Fibroblast of skin of left biceps (primary cell): Measurements from ENCODE around the gene SHOC2.
A peak's percentile ranks its signal among the peaks of the same experiment; 100 is the strongest.
"Not testable (repeated sequence)": the region's sequence is repeated elsewhere in the genome, so short reads cannot be mapped to it uniquely, and the experiment has no call there.

Experiments
- DNase-seq, 2 experiments: peaks; one replicate each; pipeline ENCODE4 v3.0.0-alpha.2; 2013; ENCODE audit warnings: low read depth in 2 of 2

The SHOC2 gene

DNA sequence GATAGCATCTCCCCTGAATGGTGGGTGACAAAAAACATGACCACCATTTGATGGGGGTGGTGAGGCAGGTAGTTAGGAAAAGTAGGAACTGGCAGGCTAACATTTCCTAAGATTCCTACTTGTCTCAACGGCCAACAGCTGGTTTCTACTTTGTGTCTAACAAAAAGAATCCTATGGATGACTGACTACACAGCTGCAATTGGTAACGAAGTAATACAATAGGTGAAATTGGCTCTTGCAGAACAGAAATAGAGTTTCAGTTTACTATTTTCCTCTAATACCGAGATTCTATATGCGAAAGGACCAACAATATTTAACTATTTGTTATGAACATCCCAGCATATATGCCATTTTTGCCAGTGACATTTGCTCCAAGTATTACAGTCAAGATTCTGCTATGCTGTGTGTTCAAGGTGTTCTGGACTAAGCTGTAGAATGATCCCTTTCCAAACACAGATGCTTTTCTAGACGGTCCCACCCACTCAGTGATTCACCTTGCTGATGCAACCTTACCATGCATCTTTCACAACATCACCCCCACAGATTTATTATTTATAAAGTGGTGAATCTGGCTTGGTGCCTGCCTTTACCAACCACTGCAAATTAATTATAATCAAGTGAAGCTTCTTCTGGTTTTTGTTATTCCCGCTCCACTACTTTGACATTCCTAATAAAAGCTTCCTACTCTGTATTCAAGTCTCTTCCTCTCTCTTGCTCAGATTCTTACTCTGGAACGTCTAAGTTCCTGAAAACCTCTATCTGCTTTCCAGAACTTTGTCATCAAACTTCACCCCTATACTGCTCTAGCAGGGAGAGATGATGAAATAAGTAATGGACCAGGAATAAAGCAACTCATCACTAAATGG is 17.2 kb upstream of the SHOC2 start:
- DNase-seq = peak; percentile 62 to 64

DNA sequence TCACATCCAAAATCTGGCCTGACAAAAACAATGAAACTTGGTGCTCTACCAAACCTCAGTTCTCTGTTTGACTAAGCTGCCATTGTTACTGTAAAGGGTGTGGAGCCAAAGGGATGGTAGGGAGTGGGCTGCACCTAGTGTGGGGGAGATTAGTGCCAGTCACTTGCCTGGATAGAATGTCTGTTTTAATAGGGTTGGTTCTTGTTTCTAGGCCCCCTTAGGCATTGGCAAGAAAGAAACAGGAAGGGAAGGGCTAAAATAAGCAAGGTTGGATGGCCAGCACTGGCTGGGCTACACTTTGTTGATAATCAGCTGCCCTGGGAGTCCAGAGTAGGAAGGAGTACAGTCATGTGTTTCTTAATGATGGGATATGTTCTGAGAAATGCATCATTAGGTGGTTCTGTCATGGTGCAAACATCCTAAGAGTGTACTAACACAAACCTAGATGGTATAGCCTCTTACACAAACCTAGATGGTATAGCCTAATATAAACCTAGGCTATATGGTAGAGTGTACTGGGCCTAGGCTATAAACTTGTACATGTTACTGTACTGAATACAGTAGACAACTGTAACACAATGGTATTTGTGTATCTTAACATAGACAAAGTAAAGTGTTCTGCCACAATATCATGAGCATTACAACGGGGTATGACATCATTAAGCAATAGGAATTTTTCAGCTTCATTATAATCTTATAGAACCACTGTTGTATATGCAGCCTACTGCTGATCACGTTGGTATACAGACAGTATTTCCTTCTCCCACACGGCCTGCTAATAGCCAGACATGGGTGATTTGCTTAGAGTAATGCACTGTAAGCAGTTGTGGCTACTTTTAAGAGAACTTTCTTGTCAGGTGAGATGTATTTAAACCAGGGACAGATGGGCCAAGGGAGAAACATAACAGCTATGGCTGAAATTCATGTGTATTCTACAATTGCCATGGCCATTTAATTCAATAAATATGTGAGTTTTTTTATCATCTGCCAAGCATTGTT is 15.8 kb upstream of the SHOC2 start:
- no peak for DNase-seq

DNA sequence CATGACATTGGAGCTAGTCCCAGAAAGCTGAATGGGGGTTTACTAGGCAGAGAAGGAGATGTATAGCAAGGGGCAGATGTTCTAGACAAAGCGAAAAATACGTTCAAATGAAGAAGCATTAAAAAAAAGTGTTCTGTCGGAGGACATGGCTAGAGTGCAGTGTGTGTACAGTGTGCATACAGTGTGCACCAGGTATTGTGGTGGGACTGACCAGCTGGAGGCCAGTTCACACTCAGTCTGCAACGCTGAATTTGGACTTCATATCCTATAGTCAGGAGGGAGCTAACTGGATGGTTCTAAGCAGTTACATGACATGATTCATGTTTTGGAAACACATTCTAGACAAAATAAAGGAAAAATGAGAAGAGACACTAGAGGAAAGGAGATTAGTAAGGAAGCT is 9.3 kb upstream of the SHOC2 start:
- DNase-seq = no peak

DNA sequence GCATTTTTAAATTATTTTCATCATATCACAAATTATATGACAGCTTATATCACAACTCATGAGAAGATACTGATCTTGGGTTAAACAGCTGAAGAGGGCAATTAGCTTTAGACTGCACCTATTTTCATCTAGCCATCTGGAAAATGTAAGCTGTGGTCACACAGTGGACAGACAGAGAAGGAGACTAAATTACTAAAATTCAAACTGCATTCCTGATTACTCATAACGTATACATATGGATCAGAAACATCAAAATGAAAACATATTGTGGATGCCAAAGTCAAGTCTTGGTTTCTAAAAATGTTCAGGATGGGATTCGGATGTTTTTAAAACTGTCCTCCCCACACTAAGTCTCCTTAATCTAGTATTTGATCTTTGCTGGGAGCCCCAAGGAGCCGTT is 7.0 kb upstream of the SHOC2 start:
- DNase-seq = peak; percentile 57 to 61

DNA sequence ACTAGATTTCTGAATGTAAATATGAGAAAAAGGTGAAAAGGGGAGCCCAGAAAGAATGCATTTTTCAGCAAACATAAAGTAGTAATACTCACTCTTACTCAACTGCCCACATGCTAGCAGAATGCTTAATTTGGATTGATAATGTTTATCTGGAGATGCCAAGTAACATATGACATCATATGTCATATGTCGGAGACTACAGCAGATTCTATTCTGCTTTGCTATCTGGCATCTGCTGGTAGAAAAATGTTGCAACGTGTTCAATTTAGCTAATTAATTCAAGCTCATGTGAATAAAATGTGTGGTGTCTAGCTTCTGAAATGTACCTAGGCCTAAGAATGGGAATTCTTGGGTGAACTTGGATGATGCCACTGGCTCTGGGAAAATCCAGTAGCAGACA is 5.0 kb upstream of the SHOC2 start:
- DNase-seq = peak in 1 of 2 experiments; percentile 6

DNA sequence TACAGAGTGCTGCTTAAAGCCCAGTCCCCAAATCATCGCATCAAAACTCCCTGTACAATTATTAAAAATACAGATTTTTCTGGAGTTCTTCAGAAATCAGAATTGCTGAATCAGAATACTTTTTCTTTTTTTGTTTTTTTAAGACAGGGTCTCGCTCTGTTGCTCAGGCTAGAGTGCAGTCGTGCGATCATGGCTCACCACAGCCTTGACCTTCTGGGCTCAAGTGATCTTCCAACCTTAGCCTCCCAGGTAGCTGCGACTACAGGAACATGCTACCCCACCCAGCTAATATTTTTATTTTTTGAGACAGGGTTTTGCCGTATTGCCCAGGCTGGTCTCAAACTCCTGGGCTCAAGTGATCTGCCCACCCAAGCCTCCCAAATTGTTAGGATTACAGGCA is 4.4 kb upstream of the SHOC2 start:
- no peak for DNase-seq

DNA sequence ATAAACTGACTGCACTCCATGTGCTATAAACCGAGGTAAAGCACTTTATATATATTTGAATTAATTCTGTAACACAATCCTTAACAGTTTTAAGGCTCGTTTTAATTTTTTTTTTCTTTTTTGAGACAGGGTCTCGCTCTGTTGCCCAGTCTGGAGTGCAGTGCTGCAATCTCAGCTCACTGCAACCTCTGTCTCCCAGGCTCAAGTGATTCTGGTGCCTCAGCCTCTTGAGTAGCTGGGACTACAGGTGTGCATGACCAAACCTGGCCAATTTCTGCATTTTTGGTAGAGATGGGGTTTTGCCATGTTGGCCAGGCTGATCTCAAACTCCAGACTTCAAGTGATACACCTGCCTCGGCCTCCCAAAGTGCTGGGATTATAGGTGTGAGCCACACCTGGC is 3.8 kb upstream of the SHOC2 start:
- DNase-seq = not testable (repeated sequence)

DNA sequence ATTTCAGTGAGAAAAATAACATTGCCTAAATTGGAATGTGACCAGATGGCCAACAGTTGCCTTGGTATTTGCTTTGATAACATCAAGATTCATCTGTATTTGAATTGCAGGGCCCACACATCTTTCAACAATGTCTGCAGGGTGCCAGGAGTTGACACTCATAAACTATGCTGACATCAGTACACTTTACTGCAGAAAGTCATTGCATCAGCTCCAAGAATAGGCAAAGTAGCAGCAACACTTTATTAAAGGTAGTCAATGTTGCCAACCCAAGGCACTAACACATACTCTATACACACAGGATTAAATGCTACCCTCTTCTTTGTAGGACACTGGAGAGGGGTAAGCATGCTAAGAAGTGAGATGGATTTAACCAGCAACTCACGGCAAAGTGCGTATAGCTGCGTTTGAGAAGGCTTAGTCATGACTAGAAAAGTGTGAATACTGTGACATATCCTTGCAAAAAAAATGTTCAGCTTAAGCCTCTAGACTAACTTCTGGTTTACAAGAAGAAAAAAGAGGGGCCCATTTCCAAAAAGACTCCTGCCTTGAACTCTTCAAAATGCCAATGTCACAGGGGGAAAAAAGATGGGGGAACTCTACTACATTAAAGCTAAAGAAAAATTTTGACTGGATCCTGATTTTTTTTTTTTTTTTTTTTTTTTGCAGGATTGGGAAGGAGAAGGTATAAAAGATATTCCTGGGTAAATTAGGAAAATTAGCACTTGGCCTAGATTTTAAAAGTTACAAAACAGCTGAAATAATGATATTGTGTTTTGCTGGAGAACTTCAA is 2.7 kb upstream of the SHOC2 start:
- DNase-seq = peak; percentile 67 to 75

DNA sequence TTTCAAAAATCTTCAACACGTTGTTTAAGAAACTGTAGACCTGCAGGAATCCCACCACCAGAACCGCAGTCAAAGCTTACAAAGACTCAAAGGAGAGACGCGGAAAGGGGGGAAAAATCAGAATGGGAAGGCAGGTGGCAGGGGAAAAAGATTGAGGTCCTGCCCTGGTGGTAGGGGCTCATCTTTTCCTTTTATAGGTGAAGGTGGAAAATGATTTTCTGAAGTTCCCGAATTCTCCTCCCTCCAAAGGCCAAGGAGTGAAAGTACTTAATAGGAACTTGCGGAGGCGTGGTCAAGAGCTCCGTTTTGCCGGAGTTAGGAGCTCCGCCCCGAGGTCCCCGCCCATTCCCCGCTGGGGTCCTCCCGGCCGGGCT is 1.1 kb upstream of the SHOC2 start:
- peak; percentile 84 to 86 for DNase-seq

DNA sequence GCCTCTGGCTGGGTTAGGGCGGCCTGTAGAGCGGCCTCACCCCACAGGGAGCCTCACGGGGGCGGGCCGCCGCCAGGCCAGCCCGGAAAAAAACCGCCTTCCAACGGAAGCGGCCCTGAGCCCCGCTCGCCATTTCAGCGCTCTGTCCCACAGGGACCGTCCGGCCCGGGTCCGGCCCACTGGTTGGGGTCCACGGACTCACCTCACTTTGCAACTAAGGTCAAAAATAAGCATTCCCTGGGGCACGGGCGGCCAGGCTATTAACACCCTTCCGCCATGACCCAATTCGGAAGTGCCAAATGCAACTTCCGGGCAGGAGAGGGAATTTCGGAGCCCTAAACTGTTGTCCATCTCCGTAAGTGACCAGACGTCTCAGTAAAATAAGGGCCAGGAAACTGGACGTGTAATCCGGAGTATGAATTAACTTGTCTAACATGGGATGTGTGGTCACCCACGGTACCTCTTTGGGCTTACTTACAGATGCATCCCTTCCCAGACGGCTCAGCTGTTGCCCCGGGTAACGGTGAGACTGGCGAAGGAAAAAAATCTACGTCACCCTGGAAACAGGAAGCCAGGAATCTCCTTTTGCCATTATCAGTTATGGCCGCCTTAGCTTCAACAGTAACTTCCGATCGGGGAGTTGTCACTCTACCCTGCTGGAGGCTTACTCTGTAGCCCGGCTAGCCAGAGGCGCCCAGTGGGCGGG is 608 bp upstream of the SHOC2 start, which contains the start of gene BBIP1:
BBIP1 (minus strand) TSS at position 538 of the 706 bp plus-strand sequence. CDS start 1,023 bp downstream, outside the sequence.
- peak; percentile 100 for DNase-seq

DNA sequence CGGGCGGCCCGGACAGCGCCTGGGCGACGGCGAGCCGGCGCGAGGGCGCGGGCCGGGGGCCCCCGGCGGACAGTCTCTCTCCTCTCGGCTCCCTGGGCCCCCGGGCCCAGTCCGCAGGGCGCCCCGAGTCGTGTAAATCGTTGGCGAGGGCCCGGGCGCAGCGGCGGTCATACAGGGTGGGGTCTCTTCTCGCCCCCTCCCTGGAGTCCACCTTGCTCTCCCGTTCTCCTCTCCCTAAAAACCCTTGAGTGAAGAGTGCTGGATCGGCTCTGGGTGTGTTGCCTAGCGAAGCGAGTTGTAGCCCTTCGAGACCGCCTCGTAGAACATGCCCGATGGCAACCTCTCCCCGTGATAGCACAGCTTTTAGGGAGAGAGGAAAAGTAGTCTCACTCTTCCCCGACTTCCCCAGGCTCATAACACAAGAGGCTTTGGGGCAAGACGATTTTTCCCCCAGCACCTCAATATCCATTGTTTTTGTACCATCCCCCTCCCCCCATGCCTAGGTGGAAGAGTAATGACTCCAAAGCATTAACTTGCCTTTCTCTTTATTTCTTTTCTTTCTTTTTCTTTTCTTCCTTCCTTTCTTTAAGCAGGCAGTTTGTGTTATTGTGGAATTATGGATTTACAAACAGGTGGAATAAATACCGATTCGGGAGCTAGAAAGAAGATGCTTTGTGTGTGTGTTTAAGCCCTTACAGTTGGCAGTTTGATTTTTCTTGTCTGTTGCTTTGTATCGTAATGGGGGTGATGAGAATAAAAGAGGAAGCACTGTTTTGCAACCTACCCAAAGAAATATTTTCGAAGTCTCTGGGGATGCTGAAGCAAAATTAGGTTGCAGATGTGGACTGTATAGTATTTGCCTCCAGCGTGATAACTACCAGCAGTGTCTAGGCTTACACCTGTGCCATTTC is 822 bp downstream of the SHOC2 start:
- peak in 1 of 2 experiments; percentile 31 for DNase-seq

DNA sequence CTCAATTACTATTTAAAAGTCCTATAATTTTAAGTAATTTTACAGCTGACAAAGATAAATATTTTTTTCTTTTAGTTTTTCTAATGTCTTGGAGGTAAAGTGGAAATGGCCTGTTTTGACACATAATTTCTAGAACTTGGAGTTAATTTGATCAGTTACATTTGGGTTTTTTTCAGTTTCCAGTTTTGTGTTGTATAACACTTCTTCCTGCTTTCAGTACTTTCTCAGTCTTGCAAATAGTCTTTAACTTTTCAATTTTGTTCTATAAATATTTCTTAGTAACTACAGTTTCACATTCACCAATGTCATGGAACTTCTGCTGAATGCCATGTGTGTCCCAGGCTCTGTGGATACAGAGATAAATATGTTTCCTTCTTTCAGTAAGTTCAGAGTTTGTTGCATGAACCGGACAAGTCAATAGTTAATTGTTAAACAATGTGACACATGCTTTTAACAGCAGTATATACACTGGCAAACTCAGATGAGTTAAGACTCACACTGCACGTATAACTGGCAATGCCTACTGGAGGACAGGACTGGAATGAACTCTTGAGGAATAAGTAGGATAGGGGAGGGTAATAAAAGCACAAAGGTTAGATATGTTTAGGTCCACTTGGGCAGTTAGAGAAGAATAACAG is 4.6 kb downstream of the SHOC2 start:
- no peak for DNase-seq

DNA sequence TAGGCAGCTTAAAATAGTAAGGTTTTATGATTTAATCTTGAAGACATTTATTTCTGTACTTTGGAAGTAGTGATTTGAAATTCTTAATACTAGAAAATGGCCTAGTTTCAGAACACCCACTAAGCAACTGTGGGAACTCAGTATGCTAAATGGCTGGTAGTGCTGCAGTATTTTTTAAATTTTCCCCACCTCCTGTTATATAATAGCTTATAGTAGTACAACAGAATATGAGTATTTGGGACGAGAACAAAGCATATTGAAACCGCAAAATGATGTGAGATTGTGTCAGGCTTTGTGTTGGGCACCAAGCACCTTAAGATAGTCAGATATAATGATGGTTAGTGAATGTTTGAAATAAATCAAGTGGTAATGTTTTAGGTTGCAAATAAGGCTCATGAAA is 8.1 kb downstream of the SHOC2 start:
- no peak for DNase-seq

DNA sequence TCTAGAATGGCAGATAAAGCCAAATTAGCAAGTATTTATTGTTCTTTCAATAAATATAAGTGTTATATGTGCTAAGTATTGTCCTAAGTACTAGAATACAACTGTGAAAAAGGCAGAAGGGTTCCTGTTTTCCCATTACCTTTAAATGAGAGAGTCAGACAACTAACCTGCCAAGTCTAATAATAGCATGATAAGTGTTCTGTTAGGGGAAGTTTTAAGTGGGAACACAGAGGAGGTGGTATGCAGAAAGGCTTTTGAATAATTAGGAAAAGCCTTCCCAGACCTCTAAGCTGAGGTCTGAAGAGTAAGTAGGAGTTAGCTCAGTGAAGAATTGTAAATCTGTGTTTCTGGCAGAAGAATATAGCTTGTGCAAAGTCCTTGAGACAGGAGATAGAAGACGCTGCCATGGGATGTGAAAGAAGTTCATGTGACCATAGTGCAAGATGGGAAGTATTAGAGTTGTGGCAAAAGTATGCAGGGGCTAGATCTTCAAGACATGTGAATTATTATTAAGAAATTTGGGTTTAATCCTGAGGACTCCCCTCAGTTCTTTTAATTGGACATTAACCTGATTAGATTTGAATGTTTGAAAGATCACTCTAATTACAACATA is 12.5 kb downstream of the SHOC2 start:
- DNase-seq = no peak

DNA sequence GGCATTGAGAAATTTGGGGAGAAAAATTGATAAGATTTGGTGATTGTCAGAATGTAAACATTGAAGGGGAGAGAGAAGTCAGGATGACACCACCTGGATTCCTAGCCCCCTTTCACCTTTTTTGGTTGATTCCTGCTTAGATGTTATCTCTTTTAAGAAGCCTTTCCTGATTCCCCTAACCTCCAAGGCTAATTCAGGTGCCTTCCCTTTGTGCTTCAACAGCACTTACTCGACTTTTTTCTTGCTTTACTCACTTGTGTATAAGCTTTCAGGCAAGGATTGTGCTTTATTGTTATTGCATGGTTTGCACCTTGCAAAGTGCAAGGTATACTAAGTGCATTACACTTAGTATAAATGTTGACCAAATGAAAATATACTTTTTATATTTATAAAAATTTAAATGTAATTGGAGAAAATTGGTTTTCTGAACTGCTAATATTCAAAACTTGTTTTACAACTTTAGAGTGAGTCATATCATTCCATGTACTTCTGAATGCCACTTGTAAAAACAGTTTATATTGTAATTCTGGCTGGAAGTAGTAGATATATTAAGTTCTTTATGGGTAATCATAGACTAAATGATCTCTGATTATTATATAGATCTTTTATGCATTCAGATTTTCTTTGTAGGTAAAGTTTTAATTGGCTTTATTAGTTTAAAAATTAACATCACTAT is 13.2 kb downstream of the SHOC2 start:
- no peak for DNase-seq

DNA sequence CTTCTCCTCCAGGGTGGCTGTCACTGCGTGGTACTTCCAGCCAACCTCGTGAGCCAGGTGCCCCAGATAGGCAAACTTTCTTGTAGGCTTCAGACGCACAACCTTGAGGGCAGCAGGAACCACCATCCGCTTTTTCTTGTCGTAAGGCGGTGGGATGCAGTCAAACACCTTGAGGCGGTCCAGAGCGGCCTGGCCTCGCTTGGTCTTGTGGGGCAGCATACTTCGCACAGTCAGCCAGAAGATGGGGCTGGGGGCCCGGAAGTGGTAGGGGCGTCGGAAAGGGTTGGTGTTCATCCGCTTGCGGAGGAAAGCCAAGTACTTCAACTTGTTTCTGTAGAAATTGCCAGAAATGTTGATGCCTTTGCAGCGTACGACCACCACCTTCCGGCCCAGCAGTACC is 17.4 kb downstream of the SHOC2 start:
- DNase-seq = no peak

DNA sequence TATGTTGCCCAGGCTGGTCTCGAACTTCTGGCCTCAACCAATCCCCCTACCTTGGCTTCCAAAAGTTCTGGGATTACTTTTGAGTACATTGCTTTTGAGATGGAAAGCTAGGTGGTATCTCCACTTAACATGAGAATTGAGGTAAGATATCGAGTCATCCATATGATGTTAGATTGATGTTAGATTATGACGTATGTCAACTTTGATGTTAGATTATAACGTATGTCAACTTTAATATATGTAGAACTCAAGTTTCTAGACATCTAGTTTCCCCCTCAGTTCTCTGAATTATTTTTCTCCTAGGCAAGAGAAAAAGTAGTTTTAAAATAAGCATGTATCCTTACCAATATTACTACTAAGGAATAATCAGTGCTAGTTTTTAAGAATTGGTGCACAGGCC is 20.0 kb downstream of the SHOC2 start:
- DNase-seq = no peak

DNA sequence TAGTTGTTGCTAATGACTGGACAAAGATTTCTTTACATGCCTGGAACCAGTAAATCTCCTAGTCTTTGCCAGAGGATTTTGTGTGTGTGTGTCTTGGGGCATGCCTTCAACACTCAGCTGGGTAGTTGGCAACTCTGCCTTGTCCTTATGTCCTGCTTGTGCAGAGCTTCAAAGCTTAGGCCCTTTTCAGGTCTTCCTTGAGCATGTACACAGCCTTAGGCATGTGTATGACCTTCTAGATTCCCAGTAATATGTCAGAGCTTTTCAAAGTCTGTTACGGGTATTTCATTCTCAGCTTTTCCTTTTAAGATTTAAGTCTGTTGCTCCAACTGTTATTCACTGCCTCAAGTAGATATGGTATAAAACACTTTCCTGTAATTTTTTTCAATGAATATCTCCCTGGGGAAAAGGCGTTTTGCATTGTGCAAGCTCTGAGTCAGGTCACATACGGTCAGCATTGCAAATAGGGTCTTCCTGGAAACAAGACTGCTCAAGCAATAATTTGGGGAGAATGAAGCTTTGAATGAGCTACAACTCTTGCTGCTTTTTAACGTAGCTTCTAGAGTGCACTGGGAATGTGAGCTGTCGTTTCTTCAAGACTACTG is 25.5 kb downstream of the SHOC2 start:
- peak; percentile 42 to 60 for DNase-seq
